HG03432 (cell line): ENCODE results near the gene ADAMTS3.
"Not testable (repeated sequence)": the region's sequence is repeated elsewhere in the genome, so short reads cannot be mapped to it uniquely, and the experiment has no call there.

Experiments
- ATAC-seq: cut with Tn5 transposase; IDR thresholded peaks from one replicate; pipeline ENCODE4 v1.9.1; 2021; ENCODE audit warnings: mild to moderate bottlenecking, moderate library complexity; ENCODE audit not compliant: unreplicated experiment

ADAMTS3 gene

DNA sequence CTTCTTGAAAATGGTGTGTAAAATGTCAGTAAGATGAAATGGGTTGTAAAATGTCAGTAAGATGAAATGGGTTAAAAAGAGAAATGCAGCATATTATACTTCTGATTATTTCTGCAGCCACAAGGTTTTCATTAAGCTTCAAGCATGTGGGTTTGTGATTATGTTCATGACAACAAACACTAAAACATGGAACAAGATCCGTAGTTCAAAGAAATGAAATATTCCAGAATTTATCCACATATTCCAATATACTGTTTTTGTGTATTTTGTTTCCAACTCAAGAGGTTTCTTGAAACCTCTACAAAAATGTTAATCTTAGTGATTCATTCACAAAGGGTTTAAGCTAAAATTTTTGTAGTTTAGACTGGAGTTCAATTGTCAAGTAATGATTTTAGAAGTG lies 84.0 kb downstream of the ADAMTS3 start:
- ATAC-seq: no peak

DNA sequence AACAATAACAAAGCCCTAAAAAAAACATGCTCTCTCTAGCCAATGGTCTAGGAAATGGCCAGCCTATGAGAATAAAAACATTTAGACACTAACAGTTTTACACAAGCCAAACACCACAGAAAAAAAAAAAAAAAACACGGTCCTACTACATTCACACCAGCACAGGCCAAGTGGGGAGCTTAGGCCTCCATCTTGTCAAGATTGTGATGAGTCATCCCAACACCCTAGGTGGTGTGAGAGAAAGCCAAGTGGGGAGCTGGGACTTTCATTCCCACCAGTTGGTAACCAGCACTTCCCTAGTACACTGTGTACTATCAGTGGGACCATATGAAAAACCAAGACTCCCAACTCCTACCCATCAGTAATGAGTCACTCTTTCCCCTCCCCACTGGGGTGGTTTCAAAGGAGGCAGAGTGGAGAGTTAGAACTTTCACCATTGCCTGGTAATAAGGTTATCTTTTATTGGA lies 95.6 kb downstream of the ADAMTS3 start:
- ATAC-seq: no peak

DNA sequence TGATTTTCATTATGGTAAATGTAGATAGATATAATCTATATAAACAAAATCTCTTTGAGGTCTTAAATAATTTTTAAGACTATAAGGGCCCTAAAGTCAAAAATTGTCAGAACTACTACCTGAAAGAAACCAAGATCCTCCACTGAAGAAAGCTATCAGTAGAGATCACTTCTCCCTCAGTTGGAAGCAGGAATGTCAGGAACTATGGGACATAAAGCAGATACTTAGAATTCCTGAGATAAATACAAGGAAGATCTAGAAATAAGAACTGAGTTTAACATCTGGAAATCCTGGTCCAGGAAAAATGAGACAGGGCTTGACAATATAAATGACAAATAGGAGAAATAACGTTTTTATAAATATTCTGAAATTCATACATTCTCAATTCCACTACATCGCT lies 97.2 kb downstream of the ADAMTS3 start:
- ATAC-seq: no peak

DNA sequence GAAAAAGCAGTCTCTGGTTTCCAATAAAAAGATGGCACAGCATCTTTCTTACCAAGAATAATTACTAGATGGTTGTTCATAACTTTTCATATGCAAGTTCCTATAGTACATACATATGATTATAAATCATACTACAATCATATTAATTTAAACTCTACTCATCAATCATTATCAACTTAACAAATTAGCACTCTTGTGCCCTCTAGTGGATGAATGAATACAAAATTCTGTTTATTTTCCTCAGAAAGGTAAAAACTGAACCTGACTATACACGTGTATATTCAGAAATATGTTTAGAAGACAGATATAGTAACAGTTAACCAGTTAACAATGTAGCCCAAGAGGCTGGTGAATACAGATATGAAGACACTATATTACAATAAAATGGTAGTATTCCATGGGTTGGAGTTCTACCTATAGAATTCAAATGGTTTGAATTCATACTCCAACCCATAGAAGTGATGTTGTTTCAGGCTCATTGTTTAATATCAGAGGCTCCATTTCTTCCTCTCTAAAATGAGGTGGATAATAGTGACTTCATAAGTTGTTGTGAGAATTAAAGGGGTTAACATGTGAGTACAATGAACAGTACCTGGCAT lies 100.0 kb downstream of the ADAMTS3 start:
- no peak for ATAC-seq

DNA sequence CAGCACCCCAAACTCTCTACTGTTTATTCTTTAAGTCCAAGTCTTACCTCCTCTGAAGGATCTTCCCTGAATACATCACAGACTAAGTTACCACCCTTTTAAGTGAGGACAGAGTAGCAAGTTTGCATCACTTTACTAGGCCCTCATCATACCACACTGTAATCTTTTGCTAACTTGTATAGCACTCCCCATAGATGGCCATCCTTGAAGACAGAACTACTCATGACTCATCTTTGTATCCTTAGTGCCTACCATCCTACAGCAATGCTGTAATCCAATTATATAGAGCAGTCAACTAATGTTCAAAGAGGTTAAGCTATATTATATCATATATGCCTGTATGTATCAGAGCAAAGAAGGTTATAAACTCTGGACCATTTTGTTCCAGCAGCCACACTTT lies 101.4 kb downstream of the ADAMTS3 start:
- ATAC-seq: no peak

DNA sequence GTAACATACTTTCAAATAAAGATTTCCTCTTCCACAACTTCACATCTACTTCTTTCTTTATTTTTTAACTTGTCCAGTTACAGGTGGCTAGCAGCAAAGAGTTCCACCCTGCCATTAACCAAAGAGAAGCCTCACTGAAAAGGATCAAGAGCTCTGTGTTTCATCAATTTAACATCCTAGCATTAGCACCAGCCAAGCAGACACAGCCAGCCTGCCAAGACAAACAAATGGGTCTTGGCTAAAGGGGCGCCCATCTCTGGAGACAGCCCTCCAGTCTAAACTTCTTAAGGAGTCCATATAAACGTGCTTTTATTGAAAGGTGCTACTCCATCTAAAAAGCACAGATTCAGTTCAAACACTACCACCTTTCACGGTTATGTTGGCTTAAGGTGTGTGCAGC lies 105.3 kb downstream of the ADAMTS3 start:
- no peak for ATAC-seq

DNA sequence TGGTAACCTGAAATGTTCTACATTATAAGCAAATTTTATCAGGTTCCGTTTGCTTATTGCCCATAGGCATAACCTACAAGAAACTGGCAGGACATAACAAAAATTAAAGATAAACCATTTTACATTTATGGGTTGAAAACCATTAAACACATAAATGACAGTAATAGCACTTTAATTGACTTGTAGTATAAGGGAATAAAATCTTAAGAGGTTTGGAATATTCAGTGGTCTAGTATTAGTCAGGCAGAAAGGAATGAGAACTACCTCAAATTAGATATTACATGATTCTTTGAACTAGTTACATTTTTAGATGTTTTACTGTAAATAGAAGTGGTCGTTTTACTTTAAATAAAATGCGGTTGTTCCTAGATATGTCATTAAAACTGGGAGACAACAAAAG lies 111.9 kb downstream of the ADAMTS3 start:
- ATAC-seq: no peak

DNA sequence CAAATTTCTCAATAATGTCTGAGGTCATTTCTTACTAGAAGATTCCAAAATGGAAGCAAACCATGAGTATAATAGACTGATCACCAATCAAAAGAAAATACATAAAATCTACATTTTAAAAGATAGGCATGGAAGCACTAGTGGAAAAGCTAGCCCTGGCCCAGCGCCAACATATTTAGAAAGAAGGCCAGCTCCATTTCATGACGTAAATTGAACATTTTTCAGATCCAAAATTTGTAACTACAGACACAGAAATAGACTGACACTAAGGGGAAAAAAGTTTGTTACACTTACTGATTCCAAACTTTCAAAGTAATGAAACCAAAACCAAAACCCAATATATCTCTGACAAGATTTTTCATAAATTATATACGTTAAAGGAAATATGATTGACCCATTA lies 117.7 kb downstream of the ADAMTS3 start:
- ATAC-seq: no peak

DNA sequence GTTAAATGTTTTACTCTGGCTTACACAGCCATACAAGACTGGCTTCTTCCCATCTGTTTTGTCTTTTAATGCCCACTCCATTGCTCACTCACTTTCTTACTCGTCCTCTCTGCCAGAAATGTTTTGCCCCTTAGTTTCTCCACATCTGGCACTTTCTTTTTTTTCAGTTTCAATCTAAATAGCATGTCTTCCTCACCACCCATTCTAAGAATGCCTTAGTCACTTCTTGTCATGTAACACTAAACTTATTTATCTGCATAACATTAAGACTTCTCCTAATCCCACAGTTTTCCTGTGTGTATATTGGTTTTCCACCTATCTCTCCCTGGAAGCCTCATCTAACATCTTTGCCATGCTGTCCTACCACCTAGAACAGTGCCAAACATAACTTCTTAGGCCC lies 119.3 kb downstream of the ADAMTS3 start:
- no peak for ATAC-seq

DNA sequence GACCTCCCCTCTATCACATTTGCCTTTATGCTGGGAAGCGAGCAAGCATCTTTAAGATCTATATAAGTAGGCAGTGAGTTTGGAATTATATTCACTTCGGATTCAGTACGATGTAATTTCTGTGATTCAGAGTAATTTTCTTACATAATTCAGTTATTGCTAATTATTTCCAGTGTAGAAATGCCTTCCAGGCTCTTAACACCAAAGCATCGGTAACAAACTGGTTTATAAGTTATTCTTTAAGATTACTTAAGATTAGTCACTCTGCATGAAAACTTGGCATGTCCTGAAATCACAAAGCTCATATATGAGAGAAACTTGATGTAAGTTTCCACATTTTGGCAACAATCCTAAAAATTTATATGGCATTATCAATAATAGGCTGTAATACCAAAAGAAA lies 120.8 kb downstream of the ADAMTS3 start:
- no peak for ATAC-seq

DNA sequence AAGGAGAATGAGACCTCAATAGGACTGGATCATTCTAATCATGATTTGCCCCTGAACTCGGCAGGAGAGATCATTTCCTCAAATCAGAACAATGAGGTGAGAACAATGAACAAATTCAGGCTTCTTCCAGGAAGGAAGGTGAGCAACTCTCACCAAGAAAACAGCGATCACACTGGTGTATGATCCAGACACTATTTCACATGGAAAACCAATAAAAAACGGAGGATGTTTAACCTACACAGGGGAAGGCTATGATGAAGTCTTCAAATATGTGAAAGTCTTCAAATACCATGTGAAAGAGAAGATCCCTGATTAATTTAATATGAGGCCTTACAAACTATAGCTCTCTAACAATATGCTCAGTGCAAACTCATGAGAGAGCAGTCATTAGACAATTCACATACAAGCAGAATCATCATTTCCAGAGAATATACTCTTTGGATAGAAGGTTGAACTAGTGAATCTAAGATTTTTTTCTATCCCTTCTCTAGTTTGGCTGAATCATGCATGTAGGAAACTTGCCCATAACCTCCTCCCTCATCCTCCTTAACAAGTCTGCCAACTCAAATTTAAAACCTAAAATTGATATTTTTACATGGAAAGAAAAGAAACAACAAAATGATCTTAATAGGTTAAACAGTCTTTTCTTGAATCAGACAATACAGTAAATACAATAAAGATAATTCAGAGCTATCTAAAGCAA lies 122.5 kb downstream of the ADAMTS3 start:
- ATAC-seq: no peak

DNA sequence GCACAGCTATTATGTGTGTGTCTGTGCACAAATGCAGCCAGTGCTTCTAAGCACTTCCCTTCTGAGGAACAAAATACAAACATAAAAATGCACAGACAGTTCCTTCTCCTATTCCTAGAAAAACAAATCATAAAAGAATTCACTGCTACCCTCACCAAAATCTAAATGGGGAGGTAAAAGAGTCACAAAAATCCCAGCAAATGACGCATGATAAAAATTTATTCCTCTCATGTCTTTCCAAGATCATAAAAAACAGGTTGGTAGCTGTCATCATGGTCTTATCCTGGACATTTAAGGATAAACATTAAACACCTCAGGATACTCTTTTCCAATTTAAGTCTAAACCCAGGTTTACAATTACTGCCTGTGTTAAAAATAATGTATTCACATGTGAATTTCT lies 124.9 kb downstream of the ADAMTS3 start:
- no peak for ATAC-seq

DNA sequence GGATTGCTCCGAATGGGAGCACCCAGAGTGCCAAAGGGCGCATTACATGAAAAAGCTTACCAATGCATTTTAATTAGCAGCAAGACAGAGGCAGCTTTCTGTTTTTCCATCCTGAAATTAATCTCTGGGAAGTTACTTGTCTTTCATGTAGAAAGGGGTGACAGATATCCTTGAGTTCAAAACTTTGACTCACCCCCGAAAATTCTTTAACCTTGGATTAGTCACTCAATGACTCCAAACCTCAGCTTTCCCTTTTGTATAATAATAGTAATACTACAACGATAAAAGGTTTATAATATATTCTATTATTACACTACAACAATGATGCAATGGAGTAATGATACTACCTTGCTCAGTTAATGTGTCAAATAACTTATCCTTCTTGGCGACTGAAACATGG lies 126.3 kb downstream of the ADAMTS3 start:
- ATAC-seq: no peak

DNA sequence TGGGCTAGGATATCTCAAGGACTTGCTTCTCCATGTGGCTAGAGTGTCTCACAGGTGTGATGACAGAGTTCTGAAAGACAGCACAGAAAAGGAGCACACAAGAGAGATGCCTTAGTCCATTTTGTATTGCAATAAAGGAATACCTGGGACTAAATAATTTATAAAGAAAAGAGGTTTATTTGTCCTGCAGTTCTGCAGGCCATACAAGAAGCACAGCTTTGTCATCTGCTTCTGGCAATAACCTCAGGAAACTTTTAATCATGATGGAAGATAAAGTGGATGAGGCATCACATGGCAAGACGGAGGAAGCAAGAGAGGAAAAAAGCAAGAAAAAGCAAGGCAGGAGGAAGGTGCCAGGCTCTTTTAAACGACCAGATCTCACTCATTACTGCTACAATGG lies 126.9 kb downstream of the ADAMTS3 start:
- no peak for ATAC-seq

DNA sequence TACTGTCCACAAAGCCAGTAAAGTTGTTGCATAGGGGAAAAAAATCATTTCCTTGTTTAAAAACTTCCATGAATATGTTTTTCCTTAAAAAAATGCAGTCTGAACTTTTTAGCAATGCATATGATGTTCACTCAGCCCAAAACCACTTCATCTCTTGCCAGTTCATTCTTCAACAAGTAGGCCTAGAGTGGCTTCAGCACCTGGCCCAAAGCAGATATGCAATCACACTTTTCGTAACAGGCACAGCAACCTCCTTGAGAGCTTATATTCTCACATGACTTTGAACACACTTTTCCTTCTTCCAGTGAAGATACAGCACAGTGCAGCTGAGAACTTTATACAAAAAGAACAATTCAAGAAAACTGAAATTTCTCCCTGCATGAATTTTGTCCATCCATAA lies 128.6 kb downstream of the ADAMTS3 start:
- no peak for ATAC-seq

DNA sequence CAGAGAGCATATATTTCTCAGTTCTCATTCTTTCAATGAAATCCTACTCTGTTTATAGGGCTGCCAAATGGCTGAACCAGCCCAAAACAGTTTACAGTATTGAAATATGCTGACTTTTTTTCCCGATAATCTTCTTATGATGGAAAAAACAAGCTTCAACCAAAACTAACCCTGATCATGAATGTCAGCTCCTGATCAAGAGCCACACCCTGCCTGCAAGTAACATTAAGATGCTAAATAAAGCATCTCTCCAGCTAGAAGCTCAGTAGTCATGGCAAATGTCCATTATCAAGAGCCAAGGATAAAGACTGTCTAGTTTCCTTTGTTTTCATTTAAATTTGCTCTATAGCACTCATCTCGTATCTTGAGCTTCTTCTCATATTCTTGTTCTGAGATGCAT lies 136.0 kb downstream of the ADAMTS3 start:
- ATAC-seq: no peak

DNA sequence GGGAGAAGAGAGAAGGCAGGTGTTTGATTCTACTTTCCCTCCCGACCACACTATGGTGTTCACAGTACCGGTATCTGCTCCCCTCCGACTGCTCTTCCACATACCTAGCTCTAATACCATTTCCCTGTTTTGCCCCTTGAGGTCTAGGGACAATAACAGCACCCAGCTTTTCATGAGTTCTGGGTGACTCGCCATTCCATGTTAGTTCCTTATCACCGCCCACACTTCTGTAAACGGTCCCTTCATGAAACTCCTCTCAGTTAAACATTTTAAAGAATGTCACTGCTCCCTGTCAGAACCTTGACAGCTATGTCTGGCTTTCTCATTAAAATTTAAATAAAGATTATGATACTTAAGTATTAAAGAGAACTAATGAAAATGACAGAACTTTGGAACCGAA lies 136.7 kb downstream of the ADAMTS3 start:
- ATAC-seq: no peak

DNA sequence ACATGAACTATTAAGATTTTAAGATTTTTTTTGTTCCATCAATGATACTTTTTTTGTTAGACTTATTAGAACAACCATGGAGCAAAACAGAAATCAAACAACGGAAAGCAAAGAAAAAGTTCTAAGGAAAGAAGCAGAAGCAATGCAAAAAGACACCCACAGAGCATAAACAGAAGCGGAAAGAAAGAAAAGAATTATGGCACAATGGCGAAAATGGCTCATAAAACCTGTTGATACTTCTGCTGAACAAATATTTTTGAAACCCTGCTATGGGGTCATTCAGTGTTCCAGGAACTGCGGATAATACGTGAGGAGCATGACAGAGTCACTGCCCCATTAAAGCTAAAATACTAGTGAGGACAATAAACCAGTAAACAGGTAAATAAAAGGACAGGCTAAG lies 138.0 kb downstream of the ADAMTS3 start:
- ATAC-seq: no peak

DNA sequence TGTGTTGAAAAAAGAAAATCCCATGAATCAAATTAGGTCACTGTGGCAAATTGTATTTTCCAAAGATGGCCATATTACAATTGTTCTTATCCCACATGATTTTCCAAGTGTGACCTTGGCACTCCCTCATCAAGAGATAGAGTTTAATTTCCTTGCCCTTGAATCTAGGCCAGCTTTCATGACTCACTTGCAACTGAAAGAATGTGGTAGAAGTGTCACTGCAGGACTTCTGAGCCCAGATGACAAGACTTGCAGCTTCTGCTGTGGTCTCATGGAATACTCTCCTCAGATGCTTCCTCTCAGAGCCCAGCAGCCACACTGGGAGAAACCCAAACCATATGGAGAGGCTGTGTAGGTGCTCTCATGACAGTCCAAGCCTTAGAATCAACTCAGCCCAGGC lies 139.0 kb downstream of the ADAMTS3 start:
- ATAC-seq: no peak

DNA sequence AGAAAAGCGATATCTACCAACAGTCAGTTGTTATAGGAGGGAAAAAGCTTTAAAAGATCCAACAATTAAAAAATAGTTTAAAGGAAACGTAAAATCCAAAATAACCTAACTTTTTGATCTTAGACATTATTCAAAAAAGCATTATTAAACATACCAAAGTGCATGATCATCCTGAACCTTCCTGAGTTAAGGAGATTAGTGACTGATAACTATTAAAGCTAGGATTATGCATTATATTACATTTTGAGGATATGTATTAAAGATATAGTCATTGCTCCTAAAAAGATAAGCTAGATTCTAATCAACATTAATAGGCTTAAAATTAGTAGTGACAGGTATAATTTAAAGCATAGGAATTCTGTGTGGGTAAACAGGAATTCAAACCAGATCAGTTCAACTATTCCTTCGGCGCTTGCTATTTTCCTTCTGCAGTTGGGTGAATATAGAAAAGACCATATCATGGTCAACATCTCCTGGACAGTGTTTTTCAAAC lies 139.6 kb downstream of the ADAMTS3 start:
- no peak for ATAC-seq

DNA sequence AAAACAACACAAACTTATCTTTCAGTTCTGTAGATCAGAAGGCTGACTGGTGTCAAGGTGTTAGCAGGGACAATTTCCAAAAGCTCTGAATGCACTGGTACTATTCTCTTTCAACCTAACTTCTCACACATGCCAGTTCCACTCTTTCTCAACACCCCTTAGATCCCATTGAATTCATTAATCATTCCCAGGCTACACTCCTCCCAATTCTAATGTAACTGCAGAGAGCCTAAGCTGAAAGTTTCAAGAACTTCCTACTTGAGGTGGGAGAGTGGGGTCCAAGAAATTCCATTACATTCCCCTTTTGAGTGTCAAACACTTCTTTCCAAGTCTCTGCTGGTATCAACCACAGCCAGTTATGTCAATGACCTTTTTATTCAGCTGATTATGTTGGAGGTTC lies 142.0 kb downstream of the ADAMTS3 start:
- ATAC-seq: no peak

DNA sequence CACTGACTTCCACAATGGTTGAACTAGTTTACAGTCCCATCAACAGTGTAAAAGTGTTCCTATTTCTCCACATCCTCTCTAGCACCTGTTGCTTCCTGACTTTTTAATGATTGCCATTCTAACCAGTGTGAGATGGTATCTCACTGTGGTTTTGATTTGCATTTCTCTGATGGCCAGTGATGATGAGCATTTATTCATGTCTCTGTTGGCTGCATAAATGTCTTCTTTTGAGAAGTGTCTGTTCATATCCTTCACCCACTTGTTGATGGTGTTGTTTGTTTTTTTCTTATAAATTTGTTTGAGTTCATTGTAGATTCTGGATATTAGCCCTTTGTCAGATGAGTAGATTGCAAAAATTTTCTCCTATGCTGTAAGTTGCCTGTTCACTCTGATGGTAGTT lies 143.1 kb downstream of the ADAMTS3 start:
- not testable (repeated sequence) for ATAC-seq

DNA sequence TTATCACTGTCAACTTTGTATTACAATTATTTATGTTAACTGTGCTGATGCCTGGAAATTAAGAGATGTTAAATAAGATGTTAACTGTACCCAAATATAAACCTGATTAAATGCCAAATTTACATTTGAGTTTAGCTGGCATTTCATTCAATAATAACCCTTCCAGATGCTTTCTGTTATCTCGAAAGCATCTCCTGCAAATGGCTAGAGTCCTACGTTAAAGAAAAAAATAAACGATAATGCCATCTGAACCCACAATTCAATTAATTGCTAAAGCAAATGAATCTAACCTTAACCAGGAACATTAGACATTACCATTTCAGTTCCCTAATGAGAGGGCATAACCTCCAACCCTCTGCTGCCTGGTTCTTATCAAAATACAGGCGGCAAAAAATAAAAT lies 145.0 kb downstream of the ADAMTS3 start:
- no peak for ATAC-seq
